HG03457 (cell line): ENCODE results near the gene PRDX2.
"Not testable (repeated sequence)": the region's sequence is repeated elsewhere in the genome, so short reads cannot be mapped to it uniquely, and the experiment has no call there.

ENCODE experiments used
- ATAC-seq: cut with Tn5 transposase; IDR thresholded peaks from one replicate; pipeline ENCODE4 v1.9.1; 2021; ENCODE audit warnings: moderate number of reproducible peaks; ENCODE audit not compliant: unreplicated experiment

PRDX2 gene

GRCh38 chr19:12825254-12826131 is 23.9 kb upstream of the PRDX2 start:
- no peak for ATAC-seq

DNA sequence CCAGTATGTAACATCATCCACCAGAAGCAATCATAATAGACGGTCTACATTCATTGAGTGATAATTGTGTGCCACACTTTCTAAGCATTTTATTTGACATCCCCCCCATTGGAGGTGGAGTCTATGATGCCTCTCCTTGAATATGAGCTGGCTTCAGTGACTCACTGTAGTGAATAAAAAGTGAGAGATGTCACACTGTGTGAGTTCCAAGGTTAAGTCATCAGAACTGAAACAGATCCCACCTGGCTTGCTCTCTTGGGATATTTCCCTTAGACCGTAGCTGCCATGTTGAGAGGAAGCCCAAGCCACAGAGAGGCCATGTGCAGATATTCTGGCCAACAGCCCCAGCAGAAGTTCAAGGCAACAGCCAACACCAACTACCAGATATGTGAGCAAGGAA is 20.2 kb upstream of the PRDX2 start:
- no peak for ATAC-seq

DNA sequence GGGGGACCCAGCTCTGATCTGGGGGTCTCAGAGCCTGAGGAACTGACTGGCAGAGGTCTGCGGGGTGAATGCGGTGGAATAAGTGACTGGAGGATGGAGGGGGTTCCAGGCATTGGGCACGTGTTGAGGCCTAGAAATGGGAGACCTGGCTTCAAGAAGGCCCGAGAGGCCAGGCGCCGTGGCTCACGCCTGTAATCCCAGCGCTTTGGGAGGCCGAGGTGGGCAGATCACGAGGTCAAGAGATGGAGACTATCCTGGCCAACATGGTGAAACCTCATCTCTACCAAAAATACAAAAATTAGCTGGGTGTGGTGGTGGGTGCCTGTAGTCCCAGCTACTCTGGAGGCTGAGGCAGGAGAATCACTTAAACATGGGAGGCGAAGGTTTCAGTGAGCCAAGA is 16.2 kb upstream of the PRDX2 start:
- not testable (repeated sequence) for ATAC-seq

DNA sequence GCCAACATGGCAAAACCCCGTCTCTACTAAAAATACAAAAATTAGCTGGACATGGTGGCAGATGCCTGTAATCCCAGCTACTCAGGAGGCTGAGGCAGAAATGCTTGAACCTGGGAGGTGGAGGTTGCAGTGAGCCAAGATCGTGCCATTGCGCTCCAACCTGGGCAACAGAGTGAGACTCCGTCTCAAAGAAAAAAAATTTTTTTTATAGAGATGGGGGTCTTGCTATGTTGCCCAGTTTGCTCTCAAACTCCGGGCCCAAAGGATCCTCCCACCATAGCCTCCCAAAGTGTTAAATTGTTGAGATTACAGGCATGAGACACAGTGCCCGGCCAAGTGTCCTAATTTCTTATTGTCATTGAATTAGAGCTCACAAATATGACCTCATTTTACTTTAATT is 15.6 kb upstream of the PRDX2 start:
- ATAC-seq, result not testable (repeated sequence)

- no peak for ATAC-seq
These were observed 13.5 kb upstream of the PRDX2 start for GRCh38 chr19:12815088-12815487.

DNA sequence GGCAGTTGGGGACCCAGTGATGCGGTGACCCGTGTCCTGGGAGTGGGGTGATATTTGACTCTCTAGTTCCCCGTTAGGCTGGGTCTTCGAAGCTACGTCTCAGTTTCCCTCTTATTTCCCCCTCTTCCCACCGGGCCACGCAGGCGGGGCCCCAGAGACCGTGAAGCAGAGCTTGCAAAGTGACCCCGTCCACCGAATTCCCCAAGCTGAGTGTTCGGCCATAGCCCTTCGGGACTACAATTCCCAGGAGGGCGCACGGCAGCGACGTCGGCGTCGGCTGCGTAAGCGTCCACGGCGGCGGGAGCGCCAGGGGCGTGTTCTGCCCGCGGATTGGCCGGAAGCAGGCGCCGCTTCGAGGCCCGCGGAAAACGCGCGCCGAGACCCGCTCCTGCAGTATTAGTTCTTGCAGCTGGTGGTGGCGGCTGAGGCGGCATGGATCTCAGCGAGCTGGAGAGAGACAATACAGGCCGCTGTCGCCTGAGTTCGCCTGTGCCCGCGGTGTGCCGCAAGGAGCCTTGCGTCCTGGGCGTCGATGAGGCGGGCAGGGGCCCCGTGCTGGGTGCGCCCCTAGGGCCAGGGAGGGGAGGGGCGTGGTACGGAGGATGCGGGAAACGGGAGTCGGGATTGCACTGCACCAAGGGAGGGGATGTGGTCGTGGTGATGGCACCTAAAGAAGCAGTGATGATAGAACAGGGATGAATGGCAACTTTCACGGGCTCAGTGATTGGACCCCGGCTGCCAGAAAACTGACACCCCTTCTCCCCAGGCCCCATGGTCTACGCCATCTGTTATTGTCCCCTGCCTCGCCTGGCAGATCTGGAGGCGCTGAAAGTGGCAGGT is 4.9 kb upstream of the PRDX2 start, which contains the start of gene RNASEH2A:
RNASEH2A (plus strand) TSS at position 343 of the 840 bp plus-strand sequence; CDS start at position 433, 90 bp downstream.
- no peak for ATAC-seq

GRCh38 chr19:12804051-12804450 is 2.5 kb upstream of the PRDX2 start:
- no peak for ATAC-seq

DNA sequence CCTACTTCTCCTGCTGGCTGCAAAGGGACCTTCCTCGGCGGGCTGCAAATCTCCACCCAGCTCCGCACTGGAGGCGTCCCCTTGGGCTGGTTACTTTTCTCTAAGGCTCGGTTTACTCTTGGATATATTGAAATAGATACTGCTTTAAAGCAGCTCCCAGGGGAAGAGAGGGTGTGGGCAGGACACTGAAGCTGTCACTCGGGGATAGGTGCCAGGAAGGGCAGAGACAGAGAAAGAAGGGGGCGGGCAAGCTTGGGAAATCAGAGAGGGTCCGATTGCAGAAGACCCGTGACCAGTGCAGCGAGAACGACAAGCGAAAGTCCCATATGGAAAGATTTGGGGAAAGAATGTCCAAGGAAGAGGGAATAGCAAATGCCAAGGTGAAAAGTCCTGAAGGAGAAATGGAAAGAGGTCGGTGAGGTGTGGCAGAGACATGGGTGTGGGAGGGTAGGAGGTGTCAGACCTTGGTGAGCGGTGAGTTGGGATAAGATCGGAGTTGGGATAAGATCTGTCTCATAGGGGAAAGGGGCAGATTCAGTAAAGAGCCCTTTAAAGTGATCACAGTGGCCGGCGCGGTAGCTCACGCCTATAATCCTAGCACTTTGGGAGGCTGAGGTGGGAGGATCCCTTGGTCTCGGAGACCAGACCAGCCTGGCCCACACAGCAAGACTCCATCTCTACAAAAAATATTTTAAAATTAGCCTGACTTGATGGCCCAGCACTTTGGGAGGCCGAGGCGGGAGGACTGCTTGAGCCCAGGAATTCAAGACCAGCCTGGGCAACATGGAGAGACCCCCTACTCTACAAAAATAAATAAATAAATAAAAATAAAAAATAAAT is 887 bp upstream of the PRDX2 start:
- no peak for ATAC-seq

DNA sequence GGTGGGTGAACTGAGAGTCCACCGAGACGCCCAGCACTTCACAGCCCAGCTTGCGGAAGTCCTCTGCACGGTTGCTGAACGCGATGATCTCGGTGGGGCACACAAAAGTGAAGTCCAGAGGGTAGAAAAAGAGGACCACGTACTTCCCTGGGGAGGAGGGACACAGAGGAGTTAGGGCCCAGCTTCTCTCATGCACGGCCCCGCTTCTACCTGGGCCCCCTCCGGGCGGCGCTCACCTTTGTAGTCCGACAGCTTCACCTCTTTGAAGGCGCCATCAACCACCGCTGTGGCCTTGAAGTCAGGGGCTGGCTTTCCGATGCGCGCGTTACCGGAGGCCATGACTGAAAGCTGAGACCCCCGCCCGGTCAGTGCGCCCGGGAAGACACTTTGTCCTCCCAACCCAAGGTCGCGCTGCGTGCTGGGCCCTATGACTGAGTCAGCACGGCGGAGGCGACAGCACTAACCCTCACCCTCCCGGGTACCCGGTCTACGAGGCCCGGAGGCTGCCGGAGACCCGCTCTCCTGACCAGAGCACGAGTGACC is 606 bp downstream of the PRDX2 start:
- ATAC-seq, result no peak

GRCh38 chr19:12800466-12800770 is 1.2 kb downstream of the PRDX2 start:
- ATAC-seq, result no peak

DNA sequence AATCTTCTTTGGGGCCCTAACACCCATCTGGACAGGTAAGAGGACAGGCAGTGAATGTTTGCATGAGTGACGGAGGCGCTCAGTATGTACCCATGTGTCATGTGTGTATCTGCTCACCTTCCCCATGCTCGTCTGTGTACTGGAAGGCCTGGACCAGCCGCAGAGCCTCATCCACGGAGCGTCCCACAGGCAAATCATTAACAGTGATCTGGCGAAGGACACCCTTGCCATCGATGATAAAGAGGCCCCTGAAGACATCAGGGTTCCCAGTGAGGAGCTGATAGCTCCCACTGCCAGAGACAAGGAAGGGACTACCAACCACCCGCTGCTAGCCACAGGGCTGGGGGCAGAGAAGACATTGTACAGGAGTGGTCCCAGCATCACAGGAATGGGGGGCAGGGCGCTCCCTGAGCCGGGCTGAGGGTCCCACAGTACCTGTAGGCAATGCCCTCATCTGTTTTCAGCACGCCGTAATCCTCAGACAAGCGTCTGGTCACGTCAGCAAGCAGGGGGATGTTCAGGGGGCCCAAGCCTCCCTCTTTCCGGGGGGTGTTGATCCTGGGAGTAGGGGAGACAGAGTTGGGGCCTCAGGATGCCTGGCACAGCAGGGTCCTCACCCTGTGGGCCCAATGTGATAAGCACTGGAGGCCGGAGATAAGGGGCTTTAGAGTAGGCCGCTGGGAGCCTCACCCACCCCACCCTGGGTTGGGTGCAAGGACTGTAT is 1.7 kb downstream of the PRDX2 start:
- ATAC-seq, result no peak

GRCh38 chr19:12797607-12798006 is 4.0 kb downstream of the PRDX2 start:
- ATAC-seq, result not testable (repeated sequence)

GRCh38 chr19:12797141-12797587 is 4.4 kb downstream of the PRDX2 start:
- no peak for ATAC-seq

GRCh38 chr19:12796146-12797071 is 5.2 kb downstream of the PRDX2 start:
- ATAC-seq, result no peak

GRCh38 chr19:12794971-12795381 is 6.6 kb downstream of the PRDX2 start:
- no peak for ATAC-seq

DNA sequence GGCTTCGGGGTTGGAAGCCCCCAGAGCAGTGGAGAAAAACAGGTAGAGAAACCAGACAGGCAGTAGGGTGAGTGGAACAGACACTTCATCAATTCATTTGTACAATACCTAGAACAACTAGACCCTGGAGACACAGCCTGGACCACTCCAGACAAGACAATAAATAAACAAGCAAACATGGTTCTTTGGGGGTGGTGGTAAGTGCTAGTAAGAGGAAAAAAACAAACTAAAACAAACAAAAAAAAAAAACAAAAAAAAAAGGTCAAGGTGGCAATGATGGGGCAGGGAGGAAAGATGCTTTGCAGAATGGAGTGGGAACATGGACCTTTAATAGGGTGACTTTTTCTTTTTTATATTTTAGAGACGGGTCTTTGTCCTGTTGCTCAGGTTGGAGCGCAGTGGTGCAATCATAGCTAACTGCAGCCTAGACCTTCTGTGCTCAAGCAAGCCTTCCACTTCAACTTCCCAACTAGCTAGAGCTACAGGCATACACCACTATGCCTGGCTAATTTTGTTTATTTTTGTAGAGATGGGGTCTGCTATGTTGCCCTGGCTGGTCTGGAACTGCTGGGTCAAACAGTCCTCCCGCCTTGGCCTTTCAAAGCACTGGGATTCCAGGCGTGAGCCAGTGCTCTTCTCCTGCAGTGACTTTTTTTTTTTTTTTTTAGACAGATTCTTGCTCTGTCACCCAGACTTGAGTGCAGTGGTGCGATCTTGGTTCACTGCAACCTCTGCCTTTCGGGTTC is 7.2 kb downstream of the PRDX2 start:
- ATAC-seq, result no peak

GRCh38 chr19:12793290-12794195 is 8.1 kb downstream of the PRDX2 start:
- peak; percentile 24 for ATAC-seq
